CD4-positive, alpha-beta T cell treated with Interleukin-17A for 4 hours (primary cell): ENCODE results near the gene TLL1.

Source experiments
- DNase-seq: peaks from one replicate; pipeline ENCODE4 v3.0.0-alpha.2; 2020; ENCODE audit warnings: mixed read lengths

TLL1 gene

DNA sequence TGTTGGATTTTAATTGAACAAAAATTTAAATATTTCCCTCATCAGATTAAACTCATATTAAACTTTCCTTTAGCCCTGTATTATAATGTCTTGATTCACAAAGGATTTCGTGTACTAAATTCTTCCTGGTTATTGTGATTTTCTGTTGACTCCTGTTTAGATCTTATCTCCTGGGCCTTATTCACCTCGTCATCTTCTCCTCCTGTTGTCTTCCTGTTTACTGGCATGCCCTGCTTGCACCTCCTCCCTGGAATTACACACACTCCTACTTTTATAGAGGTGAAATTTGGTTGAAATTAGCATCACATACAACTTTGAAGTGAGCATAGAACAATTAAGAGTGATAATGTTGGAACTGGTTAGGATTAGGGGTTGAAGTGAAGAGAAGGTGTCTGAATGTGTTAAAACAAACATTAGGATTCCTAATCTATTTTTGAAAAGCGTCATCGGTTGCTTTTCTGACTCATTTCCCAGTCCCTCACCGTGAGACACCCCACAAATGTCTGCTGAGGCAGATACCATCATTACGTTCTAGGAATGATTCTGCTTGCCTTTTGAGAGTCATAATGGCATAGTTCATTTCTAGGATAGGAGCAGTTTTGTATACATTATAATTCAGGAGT lies 32.5 kb downstream of the TLL1 start:
- no peak for DNase-seq

DNA sequence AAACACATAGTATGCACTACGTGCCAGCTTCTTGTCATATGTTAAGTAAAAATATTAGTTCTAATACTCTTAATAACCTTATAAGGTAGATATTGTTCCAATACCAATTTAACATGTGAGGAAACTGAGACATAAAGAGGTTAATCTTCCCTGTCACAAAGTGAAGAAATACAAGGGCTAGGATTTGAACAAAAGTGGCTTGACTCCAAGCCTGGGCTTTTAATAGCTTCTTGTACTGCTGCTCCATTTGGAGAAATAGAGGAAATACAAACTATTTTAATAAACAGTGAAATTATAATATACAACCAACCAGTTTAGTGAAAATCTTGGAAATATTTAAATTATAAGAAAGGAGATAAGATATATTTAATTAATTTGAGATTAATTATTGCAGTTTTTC lies 33.2 kb downstream of the TLL1 start:
- DNase-seq, result no peak

DNA sequence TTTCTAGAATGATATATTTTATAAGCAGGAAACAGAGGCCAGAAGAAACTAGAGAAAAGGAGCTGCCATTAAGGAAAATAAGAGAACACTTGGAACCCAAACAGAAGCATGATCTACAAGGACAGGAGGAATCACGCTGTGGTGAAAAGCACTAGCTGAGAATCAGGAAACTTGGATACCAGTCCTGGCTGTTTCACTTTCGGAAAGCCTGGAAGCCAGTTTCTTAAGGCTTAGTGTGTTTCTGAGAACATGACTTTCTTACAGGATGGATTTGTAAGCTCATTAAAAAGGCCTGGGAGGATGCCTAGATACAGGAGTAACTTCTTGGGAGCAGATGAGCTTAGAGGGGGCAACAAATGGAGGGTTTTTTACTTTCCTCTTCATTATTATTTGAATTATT lies 36.9 kb downstream of the TLL1 start:
- no peak for DNase-seq

DNA sequence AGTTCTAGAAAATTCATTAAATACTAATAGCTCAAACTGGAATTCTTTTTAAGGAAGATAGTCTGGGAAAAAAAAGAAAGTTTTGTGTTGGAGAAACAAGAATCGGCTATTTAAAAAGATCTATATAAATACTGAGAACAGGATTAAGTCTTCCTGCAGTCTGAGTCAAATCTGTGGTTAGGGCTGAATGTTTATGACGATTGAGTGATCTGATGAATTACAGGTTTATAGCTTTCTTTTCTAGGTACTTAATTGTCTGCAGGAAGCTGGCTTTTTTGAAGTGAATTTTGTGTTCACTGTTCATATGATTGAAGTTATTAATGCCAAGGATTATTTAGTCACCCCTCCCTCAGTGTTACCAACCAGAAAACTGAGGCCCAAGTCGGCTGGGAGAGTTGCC lies 42.2 kb downstream of the TLL1 start:
- no peak for DNase-seq

DNA sequence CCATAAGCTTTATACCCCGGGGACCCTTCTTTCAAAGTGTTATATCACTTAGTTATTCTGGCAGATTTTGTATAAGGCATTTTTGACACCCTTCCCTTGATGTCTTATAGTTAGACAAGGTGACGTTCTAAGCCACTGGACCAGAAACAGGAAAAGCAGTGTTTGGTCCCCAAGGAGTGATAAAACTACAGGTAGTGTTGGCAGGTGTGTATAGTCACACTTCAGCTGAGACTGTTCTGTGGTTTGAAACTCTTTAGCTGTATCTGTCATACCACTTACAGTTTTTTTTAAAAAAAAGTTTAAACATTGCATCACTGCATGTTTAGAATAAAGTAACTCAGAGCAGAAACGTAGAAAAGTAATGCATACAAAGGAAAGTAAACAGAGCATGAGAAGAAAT lies 48.5 kb downstream of the TLL1 start:
- no peak for DNase-seq

DNA sequence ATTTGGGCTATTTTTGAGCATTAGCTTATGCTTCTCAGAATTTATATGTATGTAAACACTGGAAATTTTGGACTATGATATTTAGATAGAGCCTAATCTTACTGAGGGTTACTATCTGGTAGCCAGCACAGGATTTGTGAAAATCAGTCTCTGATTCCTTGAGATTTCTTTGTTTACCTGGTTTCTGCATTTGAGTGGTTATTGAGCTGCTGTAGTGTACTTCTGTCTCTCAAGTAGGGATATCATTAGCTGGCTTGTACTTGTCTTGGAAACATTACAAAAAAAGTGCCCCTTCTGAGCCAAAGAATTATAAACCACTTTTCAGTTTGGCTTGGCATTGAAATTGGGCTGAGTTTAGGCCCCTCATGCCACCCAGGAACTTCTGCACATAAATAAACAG lies 49.7 kb downstream of the TLL1 start:
- no peak for DNase-seq

DNA sequence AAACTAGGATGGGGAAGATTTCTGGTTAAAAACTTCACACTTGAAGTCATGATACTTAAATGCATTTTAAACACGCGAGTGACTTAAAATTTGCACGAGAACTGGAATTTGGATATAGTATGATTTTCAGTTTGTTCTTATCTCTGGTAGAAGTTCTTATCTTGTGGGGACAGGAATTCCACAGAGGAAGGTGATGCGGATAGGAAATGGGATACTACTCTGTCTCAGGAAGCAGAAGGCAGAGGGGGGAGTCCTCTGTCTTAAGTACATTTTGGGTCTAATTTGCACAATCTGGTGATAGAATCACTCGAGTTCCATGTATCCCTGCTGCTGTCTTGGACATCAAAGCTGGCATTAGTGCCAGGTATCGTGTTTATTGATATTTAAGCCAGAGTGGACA lies 53.3 kb downstream of the TLL1 start:
- no peak for DNase-seq

DNA sequence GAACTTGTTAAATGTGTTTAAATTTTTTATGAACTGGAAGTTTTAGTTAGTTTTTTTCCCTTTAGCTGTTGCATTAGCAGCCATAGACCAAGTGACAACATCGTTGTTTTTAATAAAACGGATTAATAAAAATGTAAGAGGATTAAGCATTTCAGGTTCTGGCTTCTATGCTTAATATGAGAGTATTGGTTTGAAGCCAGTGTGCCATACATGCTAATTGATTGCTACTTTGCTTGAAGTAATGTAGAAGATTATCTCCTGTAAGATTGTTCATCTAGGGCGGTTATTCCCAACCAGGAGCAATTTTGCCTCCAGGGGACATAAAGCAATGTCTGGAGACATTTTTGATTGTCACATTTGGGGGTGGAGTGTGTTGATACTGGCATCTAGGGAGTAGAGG lies 54.3 kb downstream of the TLL1 start:
- DNase-seq, result no peak

DNA sequence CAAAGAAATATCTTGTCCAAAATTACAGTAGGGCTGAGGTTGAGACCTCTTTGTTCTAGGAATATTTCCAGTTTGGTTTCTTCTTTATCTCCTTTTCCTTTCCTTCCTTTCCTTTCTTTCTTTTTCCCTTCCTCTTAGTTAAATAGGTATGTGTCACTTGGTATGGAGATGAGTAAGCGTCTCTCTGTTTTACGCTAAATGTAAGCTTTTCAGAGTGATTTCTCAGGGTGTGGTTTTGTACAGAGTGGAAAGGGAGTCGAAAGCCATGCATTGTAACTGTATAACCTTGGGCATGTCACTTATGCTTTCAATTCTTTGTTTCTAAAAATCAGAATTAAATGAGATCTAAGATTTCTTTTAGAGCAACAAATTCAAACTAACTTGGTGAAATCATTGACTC lies 54.8 kb downstream of the TLL1 start:
- DNase-seq, result no peak

DNA sequence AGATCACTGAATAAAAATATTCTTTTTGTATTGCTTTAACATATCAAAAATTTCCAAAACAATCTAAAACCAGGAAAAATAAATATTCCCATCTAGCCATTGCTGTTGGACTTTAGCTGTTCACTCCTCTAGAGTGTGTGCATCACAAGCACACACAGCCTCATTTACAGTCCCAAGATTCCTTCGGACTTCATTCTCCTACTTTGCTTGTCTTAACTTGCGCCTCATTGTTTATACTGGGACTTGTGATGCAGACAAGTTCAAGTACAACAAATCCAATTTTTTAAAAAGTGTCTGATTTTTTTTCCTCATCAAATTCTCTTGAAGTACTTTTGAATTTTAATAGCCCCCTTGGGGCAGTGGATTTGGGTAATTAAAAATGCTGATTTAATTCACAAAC lies 55.6 kb downstream of the TLL1 start:
- no peak for DNase-seq

DNA sequence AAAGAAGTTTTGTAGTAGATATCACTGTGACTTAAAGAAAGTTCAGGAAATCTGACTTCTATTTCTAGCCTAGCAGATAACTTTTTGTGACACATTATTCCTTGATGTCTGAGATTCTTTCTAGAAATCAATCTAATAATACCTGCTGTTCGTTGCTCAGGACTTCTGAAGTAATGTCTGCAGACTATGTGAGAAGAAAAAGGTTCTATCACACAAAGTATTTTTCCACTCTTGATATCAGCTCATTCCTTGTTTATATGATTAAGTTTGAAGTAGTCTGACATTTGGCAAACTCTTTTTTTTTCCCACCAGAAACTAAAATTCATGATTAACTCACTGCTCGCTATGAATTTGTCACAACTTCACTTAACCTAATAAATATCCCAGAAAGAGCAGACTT lies 56.6 kb downstream of the TLL1 start:
- no peak for DNase-seq

DNA sequence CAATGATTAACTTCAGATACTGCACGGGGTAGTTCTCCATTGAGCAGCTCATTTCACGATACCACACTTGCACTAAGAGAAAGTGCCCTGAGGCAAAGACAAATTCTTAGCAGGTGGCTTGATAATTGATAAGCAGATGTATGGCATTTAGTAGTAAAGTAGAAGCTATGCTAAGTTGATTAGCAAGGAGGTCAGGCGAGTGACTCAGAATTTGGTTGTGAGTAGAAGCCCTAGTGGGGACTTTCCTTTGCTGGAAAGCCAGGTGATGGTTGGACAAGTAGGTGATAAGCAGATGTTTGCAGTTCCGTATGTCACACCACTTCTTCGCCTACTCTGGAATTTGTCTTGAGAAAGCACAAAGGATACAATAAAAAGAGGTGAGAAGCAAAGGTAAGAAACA lies 58.7 kb downstream of the TLL1 start:
- DNase-seq, result no peak

DNA sequence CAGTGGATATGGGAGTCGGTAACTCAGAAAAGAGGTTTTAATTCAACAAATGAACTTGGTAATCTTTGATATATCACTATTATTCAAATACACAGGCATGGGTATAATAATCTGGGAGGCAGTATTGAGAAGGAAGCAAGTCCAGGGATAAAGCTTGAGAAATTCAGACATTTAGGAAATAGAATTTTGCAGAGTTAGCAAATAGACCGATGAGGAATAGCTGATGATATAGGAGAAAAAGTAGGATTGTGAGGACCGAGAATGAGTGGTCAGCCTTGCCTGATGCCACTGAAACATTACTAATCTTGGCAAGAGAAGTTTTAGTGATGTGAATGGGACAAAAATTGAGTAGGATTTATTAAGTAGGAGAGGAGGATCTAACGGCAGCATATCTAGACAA lies 71.9 kb downstream of the TLL1 start:
- no peak for DNase-seq

DNA sequence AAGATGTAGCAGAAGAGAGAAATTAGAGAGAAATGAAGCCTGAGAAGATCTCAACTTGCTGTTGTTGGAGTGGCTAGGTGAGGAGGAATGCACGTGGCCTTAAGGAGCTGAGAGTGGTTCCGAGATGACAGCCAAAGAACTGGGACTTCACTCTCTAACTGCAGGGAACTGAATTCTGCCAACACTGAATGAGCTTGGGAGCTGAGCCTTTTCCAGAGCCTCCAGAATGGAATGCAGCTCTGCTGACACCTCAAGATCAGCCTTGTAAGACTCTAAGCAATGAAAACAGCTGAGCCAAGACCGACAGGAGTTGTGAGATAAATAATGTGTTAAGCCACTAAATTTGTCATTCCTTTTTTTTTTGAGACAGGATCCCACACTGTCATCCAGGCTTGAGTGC lies 73.0 kb downstream of the TLL1 start:
- DNase-seq, result no peak

DNA sequence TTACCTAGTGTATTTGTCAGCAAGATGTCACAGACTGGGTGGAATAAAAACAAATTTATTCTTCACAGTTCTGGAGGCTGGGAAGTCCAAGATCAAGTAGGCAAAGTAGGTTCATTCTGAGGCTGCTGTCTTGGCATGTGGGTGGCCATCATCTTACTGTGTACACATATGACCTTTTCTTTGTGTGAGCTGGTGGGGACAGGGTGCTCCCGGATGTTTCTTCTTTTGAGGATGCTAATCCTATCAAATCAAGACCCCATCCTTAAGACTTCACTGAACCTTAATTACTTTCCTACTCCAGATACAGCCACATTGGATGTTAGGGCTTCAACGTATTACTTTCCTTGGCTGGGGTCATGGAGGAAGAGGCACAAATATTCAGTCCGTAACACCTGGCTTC lies 74.0 kb downstream of the TLL1 start:
- no peak for DNase-seq

DNA sequence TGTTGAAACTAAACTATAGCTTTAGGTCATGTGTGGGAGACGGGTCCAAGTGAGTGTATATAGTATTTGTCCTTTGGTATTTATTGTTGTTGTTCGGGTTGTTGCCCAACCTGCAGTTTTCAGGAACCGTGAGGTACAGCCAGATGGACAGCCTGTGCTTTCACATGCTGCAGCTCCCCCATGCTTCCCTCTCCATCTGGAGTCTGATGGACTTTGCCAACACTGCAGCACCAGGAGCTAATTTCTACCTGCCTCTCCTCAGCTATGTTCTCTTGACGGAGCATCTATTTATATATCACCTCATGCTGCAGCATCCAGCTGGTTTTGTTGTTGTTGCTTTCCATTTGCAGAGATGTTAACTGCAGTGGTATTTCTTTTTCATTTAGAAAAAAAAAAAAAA lies 80.1 kb downstream of the TLL1 start:
- DNase-seq, result no peak

DNA sequence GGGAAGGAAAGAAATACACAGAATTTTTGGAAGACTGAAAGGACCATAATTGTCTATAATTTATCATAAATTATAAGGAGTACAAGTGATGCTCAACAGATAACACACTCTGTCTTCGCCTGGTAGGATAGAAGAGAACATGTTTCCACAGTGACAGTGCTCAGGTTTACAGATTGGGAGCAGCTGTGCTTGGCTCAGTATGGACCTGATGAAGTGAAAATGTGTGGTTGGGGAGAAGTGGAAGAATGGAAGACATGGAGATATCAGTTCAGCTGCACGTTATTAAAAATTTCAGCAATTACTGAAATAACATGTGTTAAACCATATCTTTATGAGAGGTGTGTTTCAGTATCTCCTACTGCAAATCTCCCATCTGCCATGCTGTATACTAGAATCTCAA lies 90.6 kb downstream of the TLL1 start:
- no peak for DNase-seq

DNA sequence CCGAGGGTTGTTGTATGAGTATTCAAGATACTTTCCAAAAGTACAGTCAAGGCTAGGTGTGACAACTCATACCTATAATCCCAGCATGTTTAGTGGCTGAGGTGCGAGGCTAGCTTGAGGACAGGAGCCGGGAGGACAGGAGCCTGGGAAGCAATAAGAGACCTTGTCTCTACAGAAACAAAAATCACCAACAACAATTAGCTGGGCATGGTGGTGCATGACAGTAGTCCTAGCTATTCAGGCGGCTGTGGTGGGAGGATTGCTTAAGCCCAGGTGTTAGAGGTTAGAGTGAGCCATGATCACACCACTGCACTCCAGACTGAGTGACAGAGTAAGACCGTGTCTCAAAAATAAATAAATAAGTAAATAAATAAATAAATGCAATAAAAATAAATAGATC lies 91.6 kb downstream of the TLL1 start:
- DNase-seq, result no peak

DNA sequence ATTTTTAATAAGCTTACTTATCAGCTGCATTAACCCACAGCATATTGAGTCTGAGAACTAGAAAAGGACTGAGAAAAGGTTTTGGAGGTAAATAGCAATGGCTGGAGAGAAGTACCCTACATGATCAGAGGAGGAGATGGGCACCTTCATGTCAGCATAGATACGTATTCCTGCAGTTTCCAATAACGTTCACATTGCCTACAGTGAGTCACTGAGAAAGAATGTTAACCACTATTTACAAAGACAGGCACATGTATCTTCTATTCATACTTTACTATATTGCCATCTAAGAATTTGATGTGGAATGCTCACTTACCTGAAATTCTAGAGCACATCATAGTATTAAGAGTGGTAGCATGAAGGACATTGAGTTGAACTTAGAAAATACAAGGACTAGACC lies 92.5 kb downstream of the TLL1 start:
- no peak for DNase-seq

DNA sequence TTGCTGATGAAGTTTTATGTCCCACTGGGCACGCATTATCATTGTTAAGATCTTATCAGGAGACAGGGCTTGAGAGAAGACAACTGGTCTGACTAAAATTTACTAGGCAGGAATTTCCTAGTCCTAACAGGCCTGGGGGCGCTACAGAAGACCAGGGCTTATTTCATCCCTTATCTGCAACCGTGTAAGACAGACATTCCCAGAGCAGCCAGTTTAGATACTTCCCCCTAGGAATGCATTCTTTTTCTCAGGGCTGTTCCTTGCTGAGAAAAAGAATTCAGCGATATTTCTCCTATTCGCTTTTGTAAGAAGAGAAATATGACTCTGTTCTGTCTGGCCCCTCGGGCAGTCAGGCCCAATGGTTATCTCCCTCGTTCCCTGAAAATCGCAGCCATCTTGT lies 93.8 kb downstream of the TLL1 start:
- DNase-seq, result no peak

DNA sequence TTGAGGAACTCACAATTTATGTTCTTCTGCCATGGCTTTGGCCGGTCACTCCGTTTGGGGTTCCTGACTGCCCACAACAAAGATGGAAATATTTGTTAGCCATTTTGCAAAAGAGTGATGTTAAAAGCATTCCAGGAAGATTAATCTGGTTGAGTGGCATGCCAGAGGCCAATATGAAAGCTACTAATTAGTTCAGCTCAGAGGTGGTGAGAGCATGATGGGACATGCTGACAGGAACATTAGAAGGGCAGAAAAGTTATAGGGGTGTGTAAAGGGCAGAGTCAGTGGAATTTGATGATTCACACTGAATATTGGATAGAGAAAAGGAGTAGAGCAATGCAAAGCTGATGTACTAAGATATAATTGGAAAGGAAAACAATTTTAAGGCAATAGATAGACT lies 94.4 kb downstream of the TLL1 start:
- no peak for DNase-seq

DNA sequence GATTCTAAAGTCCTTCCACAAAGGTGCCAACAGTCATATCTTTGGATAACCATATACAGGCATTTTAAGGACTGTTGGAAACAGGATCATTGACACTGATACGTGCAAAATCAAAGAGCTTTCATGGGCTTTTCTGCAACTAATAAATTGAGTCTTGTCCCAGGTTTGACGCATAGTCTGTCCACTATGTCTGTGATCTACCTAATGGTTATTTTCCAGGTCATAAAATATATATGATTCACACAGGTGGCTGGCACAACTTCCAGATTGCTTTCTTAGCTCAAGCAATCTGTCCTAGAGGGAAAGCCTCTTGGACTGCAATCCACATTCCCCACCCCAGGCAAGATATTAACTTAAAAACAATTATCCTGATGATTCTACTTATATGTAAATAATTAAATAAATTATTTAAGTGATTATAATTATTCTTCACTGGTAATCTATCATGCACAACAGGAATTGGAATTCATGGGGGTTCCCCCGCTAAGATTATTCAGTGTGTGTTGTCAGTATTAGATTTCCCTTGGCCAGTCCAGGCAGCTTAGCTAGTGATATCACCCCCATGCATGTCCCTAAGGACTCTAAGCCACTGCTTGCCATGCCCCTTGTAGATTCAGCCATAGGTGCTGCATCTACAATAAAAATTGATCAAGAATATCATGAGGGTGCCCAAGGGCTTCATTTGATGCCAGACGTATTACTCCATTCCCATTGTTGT lies 97.8 kb downstream of the TLL1 start:
- no peak for DNase-seq

DNA sequence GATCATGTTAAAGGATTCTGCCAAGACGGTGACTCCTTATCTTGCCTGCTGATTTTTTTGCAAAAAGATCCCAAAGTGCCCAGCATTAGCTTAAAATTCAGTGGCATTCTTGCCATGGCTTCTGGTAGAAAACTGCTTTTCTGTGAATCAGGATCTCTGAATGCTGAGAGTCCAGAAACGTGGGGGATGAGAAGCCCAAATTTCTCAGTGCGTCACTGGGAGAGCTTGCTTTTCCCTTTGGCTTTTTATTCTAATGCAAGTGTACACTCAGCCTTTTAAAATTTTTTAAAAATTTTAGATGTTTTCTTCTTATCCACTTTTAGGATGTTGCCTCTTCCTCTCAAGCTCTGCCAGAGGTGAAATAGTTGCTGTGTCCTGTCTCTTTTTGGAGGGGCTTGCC lies 98.4 kb downstream of the TLL1 start:
- no peak for DNase-seq

DNA sequence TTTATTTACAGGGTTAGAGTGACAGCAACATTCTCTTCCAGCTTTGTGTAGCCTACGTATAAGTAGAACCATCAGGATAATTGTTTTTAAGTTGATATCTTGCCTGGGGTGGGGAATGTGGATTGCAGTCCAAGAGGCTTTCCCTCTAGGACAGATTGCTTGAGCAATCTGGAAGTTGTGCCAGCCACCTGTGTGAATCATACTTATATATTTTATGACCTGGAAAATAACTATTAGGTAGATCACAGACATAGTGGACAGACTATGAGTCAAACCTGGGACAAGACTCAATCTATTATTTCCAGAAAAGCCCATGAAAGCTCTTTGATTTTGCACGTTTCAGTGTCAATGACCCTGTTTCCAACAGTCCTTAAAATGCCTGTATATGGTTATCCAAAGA lies 98.9 kb downstream of the TLL1 start:
- DNase-seq, result no peak

DNA sequence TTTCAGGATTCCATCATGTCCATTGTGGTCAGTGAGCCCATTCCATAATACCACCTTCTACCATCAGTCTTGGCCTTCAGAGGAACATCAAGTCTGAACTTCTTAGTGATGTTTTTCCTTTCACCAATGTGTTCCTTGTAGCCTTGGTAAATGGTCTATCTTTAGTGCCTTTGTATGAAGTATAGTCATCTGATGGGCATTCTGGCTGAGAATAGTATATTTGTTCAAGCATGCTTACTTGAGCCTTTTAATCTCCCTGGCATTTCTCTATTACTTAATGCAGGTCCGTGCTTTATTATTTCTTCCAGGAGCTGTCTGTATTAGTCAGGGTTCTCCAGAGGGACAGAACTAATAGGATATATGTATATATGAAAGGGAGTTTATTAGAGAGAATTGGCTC lies 99.7 kb downstream of the TLL1 start:
- DNase-seq, result no peak
